H1 (cell line): ENCODE results near the gene CDH15. TPM values are rescaled to one million over a fixed set of nuclear protein-coding genes. Genes with fewer than 3 reads are reported as not detected.

ENCODE experiments used
- CTCF ChIA-PET: fragments of 300-600 bp; sonication (Branson Sonifier 250); formaldehyde crosslinking; loops from one replicate; lab custom pipeline; 2021; ENCODE audit not compliant: partially characterized antibody; lab: Charles Lee
- POLR2A ChIA-PET: fragments of 300-600 bp; sonication (Branson Sonifier 250); formaldehyde crosslinking; loops from one replicate; lab custom pipeline; 2021; ENCODE audit warnings: inconsistent platforms; ENCODE audit not compliant: partially characterized antibody; lab: Charles Lee
- DNase-seq, 2 experiments: peaks; one replicate each; pipeline versions ENCODE4 v3.0.0 to v3.0.0-alpha.2; 2010 to 2022; ENCODE audit warnings: low spot score in 2 of 2, low read depth in 1 of 2, mixed read lengths in 1 of 2
- FAIRE-seq: peaks from 2 replicates; lab custom pipeline; 2011; peaks lifted over from hg19 to GRCh38; lab: Jason Lieb, UNC
- H2AFZ ChIP-seq: 2 replicates; pipeline ENCODE4 v1.8.1; 2012; ENCODE audit warnings: low read length, inconsistent platforms
- H2AK5ac ChIP-seq: 2 replicates; pipeline ENCODE4 v1.6.1; 2013; ENCODE audit warnings: low read depth, low read length
- H2BK120ac ChIP-seq: replicated peaks from 2 replicates; pipeline ENCODE3; 2013; ENCODE audit warnings: low read depth, low read length, inconsistent platforms
- H2BK12ac ChIP-seq: 2 replicates; pipeline ENCODE4 v1.6.1; 2013; ENCODE audit warnings: low read depth, low read length
- H2BK15ac ChIP-seq: 2 replicates; pipeline ENCODE4 v1.6.1; 2013; ENCODE audit warnings: low read length
- H2BK20ac ChIP-seq: 2 replicates; pipeline ENCODE4 v1.6.1; 2013; ENCODE audit warnings: low read length
- H2BK5ac ChIP-seq: 2 replicates; pipeline ENCODE4 v1.6.1; 2013; ENCODE audit warnings: low read depth, low read length
- H3K14ac ChIP-seq: 2 replicates; pipeline ENCODE4 v1.6.1; 2013; ENCODE audit warnings: inconsistent platforms; ENCODE audit not compliant: insufficient read length
- H3K18ac ChIP-seq: 2 replicates; pipeline ENCODE4 v1.6.1; 2013; ENCODE audit warnings: low read length; ENCODE audit errors: extremely low read depth
- H3K23ac ChIP-seq: 2 replicates; pipeline ENCODE4 v1.6.1; 2013; ENCODE audit warnings: inconsistent platforms; ENCODE audit not compliant: insufficient read length
- H3K23me2 ChIP-seq: 2 replicates; pipeline ENCODE4 v1.6.1; 2013; ENCODE audit warnings: low read depth, low read length
- H3K27ac ChIP-seq: 2 replicates; pipeline ENCODE4 v1.6.1; 2011; ENCODE audit warnings: low read depth, low read length, inconsistent platforms
- H3K27me3 ChIP-seq, 4 experiments: replicated peaks in 1 of 4; 1 replicate in 1 of 4; 2 replicates in 3 of 4; pipeline versions ENCODE4 v1.6.1 to v1.8.1; 2011 to 2013; ENCODE audit warnings: low read length in 3 of 4, mild to moderate bottlenecking in 3 of 4, inconsistent platforms in 2 of 4, mixed read lengths in 2 of 4, moderate library complexity in 1 of 4; ENCODE audit not compliant: control insufficient read depth in 3 of 4, insufficient read depth in 3 of 4; ENCODE audit errors: extremely low read depth in 1 of 4
- H3K36me3 ChIP-seq, 4 experiments: 2 replicates each; pipeline versions ENCODE4 v1.6.1 to v1.8.1; 2011 to 2013; ENCODE audit warnings: mild to moderate bottlenecking in 4 of 4, low read length in 3 of 4, moderate library complexity in 2 of 4, control low read depth in 1 of 4, inconsistent platforms in 1 of 4; ENCODE audit not compliant: insufficient read depth in 4 of 4, control insufficient read depth in 2 of 4
- H3K4ac ChIP-seq: replicated peaks from 2 replicates; pipeline ENCODE3; 2013; ENCODE audit warnings: low read length, low read depth, mixed read lengths, inconsistent platforms; ENCODE audit not compliant: insufficient read length
- H3K4me1 ChIP-seq, 4 experiments: replicated peaks in 1 of 4; 1 replicate in 1 of 4; 2 replicates in 3 of 4; pipeline versions ENCODE4 v1.6.1 to v1.8.1; 2011 to 2013; ENCODE audit warnings: low read length in 3 of 4, inconsistent platforms in 2 of 4, mixed read lengths in 1 of 4; ENCODE audit not compliant: insufficient read depth in 4 of 4, control insufficient read depth in 3 of 4
- H3K4me2 ChIP-seq, 2 experiments: 2 replicates each; pipeline versions ENCODE4 v1.6.1 to v1.8.1; 2011 to 2013; ENCODE audit warnings: low read depth in 2 of 2, low read length in 2 of 2, control low read depth in 1 of 2, inconsistent platforms in 1 of 2, mild to moderate bottlenecking in 1 of 2; ENCODE audit not compliant: insufficient read depth in 1 of 2
- H3K4me3 ChIP-seq, 4 experiments: fragments of 200-600, 300-600 bp in 1 of 4; sonication (generic), shearing (Covaris generic), sonication (Bioruptor Twin) in 1 of 4; 2 replicates each; pipeline versions ENCODE4 v1.5.1 to v1.8.1; 2011 to 2016; ENCODE audit warnings: low read length in 4 of 4, low read depth in 3 of 4, control low read depth in 2 of 4, inconsistent platforms in 2 of 4, mild to moderate bottlenecking in 2 of 4, mixed read lengths in 1 of 4, moderate library complexity in 1 of 4; ENCODE audit not compliant: insufficient read depth in 2 of 4; ENCODE audit errors: extremely low read depth in 1 of 4
- H3K56ac ChIP-seq: replicated peaks from 2 replicates; pipeline ENCODE3; 2013; ENCODE audit warnings: low read depth, mild to moderate bottlenecking, mixed read lengths, low read length, inconsistent platforms; ENCODE audit not compliant: insufficient read length
- H3K79me1 ChIP-seq: 2 replicates; pipeline ENCODE4 v1.6.1; 2013; ENCODE audit warnings: low read depth, low read length, control low read depth
- H3K79me2 ChIP-seq, 2 experiments: 2 replicates each; pipeline versions ENCODE4 v1.6.1 to v1.8.1; 2012 to 2013; ENCODE audit warnings: low read length in 2 of 2, mild to moderate bottlenecking in 2 of 2, inconsistent platforms in 1 of 2; ENCODE audit not compliant: insufficient read depth in 2 of 2, control insufficient read depth in 1 of 2
- H3K9ac ChIP-seq, 4 experiments: replicated peaks in 1 of 4; 1 replicate in 1 of 4; 2 replicates in 3 of 4; pipeline versions ENCODE4 v1.6.1 to v1.8.1; 2011 to 2013; ENCODE audit warnings: low read depth in 3 of 4, low read length in 3 of 4, control low read depth in 2 of 4, mild to moderate bottlenecking in 2 of 4, moderate library complexity in 2 of 4, inconsistent platforms in 1 of 4; ENCODE audit errors: extremely low read depth in 1 of 4
- H3K9me3 ChIP-seq, 2 experiments: 2 replicates each; pipeline versions ENCODE4 v1.6.1 to v1.8.1; 2012 to 2013; ENCODE audit warnings: mild to moderate bottlenecking in 2 of 2, moderate library complexity in 2 of 2, control low read depth in 1 of 2, inconsistent platforms in 1 of 2, low read depth in 1 of 2, low read length in 1 of 2, mixed read lengths in 1 of 2; ENCODE audit not compliant: insufficient read depth in 2 of 2
- H4K20me1 ChIP-seq, 2 experiments: replicated peaks in 1 of 2; 2 replicates each; pipeline versions ENCODE3 to v1.8.1; 2011 to 2013; ENCODE audit warnings: inconsistent platforms in 2 of 2, low read length in 2 of 2, mild to moderate bottlenecking in 1 of 2; ENCODE audit not compliant: insufficient read depth in 2 of 2, control insufficient read depth in 1 of 2
- H4K5ac ChIP-seq: 2 replicates; pipeline ENCODE4 v1.6.1; 2013; ENCODE audit warnings: low read length, low read depth, mixed read lengths, inconsistent platforms; ENCODE audit not compliant: insufficient read length
- H4K8ac ChIP-seq: 2 replicates; pipeline ENCODE4 v1.8.0; 2013; ENCODE audit warnings: mild to moderate bottlenecking, moderate library complexity, low read length, inconsistent platforms; ENCODE audit not compliant: insufficient read depth; ENCODE audit errors: extremely low read depth
- H4K91ac ChIP-seq: replicated peaks from 2 replicates; pipeline ENCODE3; 2013; ENCODE audit warnings: low read length, mixed read lengths, inconsistent platforms; ENCODE audit not compliant: insufficient read length
- POLR2AphosphoS5 ChIP-seq: IDR thresholded peaks from 2 replicates; pipeline ENCODE4 v1.6.1; 2011; ENCODE audit warnings: low read depth, low read length
- POU5F1 ChIP-seq: IDR thresholded peaks from 2 replicates; pipeline ENCODE4 v1.6.1; 2011; ENCODE audit warnings: low read depth, mild to moderate bottlenecking, low read length, moderate library complexity
- RNF2 ChIP-seq: fragments of 200-900, 300-1000 bp; sonication (generic); IDR thresholded peaks from 2 replicates; pipeline ENCODE4 v1.7.1; 2016; ENCODE audit warnings: borderline replicate concordance, low read depth, mild to moderate bottlenecking, antibody characterized with exemption, low read length; ENCODE audit not compliant: poor library complexity, severe bottlenecking; ENCODE audit errors: missing control alignments
- TEAD4 ChIP-seq: IDR thresholded peaks from 2 replicates; pipeline ENCODE4 v1.6.1; 2012; ENCODE audit warnings: low read depth, low read length, inconsistent platforms, mixed read lengths
- WGBS, 2 experiments: shearing (Covaris generic) in 1 of 2; methylation state at CpG; one replicate each; pipeline versions ENCODE4 v1.1.6 to v1.1.7; 2013 to 2015; ENCODE audit warnings: low lambda C conversion rate in 2 of 2, mixed read lengths in 2 of 2, inconsistent platforms in 1 of 2, low coverage in 1 of 2, missing lambda C conversion rate in 1 of 2; ENCODE audit not compliant: insufficient replicate concordance in 2 of 2, insufficient coverage in 1 of 2, insufficient read length in 1 of 2; ENCODE audit errors: extremely low coverage in 1 of 2, missing lambda C conversion rate in 1 of 2; 5-methylcytosine and 5-hydroxymethylcytosine counted together
- polyA plus RNA-seq, 7 experiments: library from polyadenylated mRNA; depleted of rRNA in 3 of 7; stranded (reverse) in 5 of 7; unstranded in 2 of 7; fragments of >200 nt in 5 of 7; fragments of 200-250 nt in 2 of 7; gene quantifications; 1 replicate in 5 of 7; 2 replicates in 1 of 7; 4 replicates in 1 of 7; pipeline versions ENCODE4 v1.2.1 to v1.2.3, GENCODE V29; 2011 to 2013; ENCODE audit warnings: missing spikeins in 2 of 7, mixed read lengths in 2 of 7
- total RNA-seq: library from RNA; stranded (reverse); fragmentation: NEBNext Ultra II Directional; extraction: Animal tissue kit (Norgen Biotek cat#: 25700); gene quantifications from 2 replicates; pipeline ENCODE4 v1.2.1, GENCODE V29; 2021

CDH15 gene
- total and polyA plus RNA-seq, 2 of the 8 experiments (the other 6 are each of a cell fraction or from before 2014, with no cell fraction given), result 0.50 to 0.82 TPM

DNA sequence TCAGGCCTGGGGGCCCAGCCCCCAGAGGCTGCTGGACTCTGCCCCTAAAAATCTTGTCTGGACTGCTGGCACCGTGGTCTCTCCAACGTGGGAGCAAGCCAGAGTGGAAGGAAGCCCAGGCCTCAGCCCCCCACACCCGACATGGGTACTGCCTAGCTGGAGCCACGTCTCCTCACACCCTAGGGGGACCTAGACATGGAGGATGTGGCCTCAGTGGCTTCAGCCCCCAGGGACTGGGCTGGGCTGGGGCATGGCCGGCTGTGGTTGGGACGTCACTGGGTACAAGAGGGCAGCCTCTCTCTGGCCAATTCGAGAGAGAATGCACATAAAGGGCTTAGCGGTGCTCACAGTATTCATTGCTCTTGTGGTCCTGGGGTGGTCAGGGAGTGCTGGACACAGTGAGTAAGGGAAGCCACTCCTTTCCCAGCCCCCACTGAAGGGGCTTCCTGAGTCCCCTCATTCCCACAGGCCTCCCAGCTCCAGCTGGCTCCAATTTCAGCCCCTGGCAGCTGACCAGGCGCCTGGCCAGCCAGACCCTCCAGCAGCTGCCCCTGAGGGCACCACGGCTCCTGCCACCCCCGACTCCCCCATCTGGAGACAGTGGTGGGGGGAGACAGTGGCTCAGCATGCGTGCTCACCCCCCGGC is 1.1 kb downstream of the CDH15 start:
- Histone ChIP-seq H3K79me1 (no peaks in the 10 kb centered on the region), H2AK5ac (no peak overlapping the region; the same call in 1 of the 2 replicates), H4K5ac (no peak overlapping the region), H2AFZ (no peak overlapping the region), H2BK20ac (0 out of 2 replicates have a peak overlapping the region, but pooled peaks have one; percentile 34), H3K18ac (no peak overlapping the region), H3K14ac (no peak overlapping the region), H2BK12ac (no peak overlapping the region), H3K27ac (no peak overlapping the region), H3K4me3 (no peak overlapping the region), H4K8ac (no peak overlapping the region), H2BK5ac (no peak overlapping the region), H3K27me3 (peaks cover 0 to 7% (median 4%) of the 10 kb centered on the region in 4 experiments; a peak in 4 of 7 replicates), H3K36me3 (no peaks in the 10 kb centered on the region), H3K9ac (no peak overlapping the region), H3K4ac (no peak overlapping the region), H3K9me3 (no peaks in the 10 kb centered on the region), H2BK15ac (no peak overlapping the region), H3K4me1 (peaks cover 0 to 26% (median 17%) of the 10 kb centered on the region in 4 experiments; a peak in 6 of 7 replicates), H3K23me2 (peaks cover 5% of the 10 kb centered on the region), H4K91ac (no peak overlapping the region), H4K20me1 (peaks cover 0 to 3% of the 10 kb centered on the region in 2 experiments), H3K79me2 (no peaks in the 10 kb centered on the region), H2BK120ac (no peak overlapping the region), H3K56ac (no peak overlapping the region), H3K4me2 (peak overlapping the region in 1 of 2 experiments; percentile 26; a peak in 1 of 4 replicates), H3K23ac (no peak overlapping the region)
- DNase-seq (no peak), FAIRE-seq (no peak)
- 79% methylated on average over 13 of the region's 13 CpGs; no CpG with 5 or more reads in 1 of the 2 experiments for WGBS, 2 experiments
- ChIA-PET POLR2A (interaction anchor here (1.1 to 2.3 kb wide), 3 partner anchors 12 to 361 kb away, joined by 3 to 9 read pairs (median 5); partner anchors contain the start of genes APRT and SLC22A31), CTCF (interaction anchor here (1.9 to 3.0 kb wide), 2 partner anchors 17 to 436 kb away, joined by 10 read pairs; no protein-coding TSS in a partner anchor)
- TF ChIP-seq POU5F1 (no peak), TEAD4 (no peak), RNF2 (no peak), POLR2AphosphoS5 (no peak)
